EL (cell line): ENCODE data around the gene TTBK1.

ENCODE experiments used
- DNase-seq: peaks from one replicate; pipeline ENCODE4 v3.0.0-alpha.2; 2016

Gene TTBK1

GRCh38 chr6:43242908-43243663 is at the start of gene TTBK1:
TSS of gene TTBK1 (plus strand) at chr6:43243481. CDS start at chr6:43246661, 3,180 bp downstream.
- DNase-seq, result no peak

- DNase-seq, result no peak
These were observed 49.4 kb upstream of the TTBK1 start for GRCh38 chr6:43193929-43194328.

GRCh38 chr6:43196337-43196736 is 46.9 kb upstream of the TTBK1 start:
- no peak for DNase-seq

- DNase-seq, result no peak
These were observed 43.4 kb upstream of the TTBK1 start for GRCh38 chr6:43199912-43200311.

GRCh38 chr6:43200541-43200940 is 42.7 kb upstream of the TTBK1 start:
- no peak for DNase-seq

- DNase-seq, result no peak
These were observed 40.8 kb upstream of the TTBK1 start for GRCh38 chr6:43202451-43202850.

- no peak for DNase-seq
These were observed 40.1 kb upstream of the TTBK1 start for GRCh38 chr6:43203029-43203717.

GRCh38 chr6:43203718-43204095 is 39.6 kb upstream of the TTBK1 start:
- no peak for DNase-seq

GRCh38 chr6:43204271-43205105 is 38.8 kb upstream of the TTBK1 start:
- DNase-seq, result no peak

GRCh38 chr6:43205849-43206248 is 37.4 kb upstream of the TTBK1 start:
- no peak for DNase-seq

- DNase-seq, result no peak
These were observed 36.0 kb upstream of the TTBK1 start for GRCh38 chr6:43207286-43207685.

GRCh38 chr6:43211955-43212354 is 31.3 kb upstream of the TTBK1 start:
- no peak for DNase-seq

- DNase-seq, result no peak
These were observed 29.9 kb upstream of the TTBK1 start for GRCh38 chr6:43213431-43213830.

- DNase-seq, result no peak
These were observed 28.2 kb upstream of the TTBK1 start for GRCh38 chr6:43215066-43215465.

- no peak for DNase-seq
These were observed 27.1 kb upstream of the TTBK1 start for GRCh38 chr6:43216200-43216599.

GRCh38 chr6:43217351-43217750 is 25.9 kb upstream of the TTBK1 start:
- no peak for DNase-seq

- no peak for DNase-seq
These were observed 24.2 kb upstream of the TTBK1 start for GRCh38 chr6:43219119-43219518.

GRCh38 chr6:43219814-43220213 is 23.5 kb upstream of the TTBK1 start:
- DNase-seq, result no peak

- no peak for DNase-seq
These were observed 22.8 kb upstream of the TTBK1 start for GRCh38 chr6:43220439-43220951.

GRCh38 chr6:43221046-43221972 is 22.0 kb upstream of the TTBK1 start:
- DNase-seq, result no peak

GRCh38 chr6:43222418-43223059 is 20.7 kb upstream of the TTBK1 start:
- DNase-seq, result no peak

GRCh38 chr6:43223175-43223574 is 20.1 kb upstream of the TTBK1 start:
- DNase-seq, result no peak
